Hematopoietic multipotent progenitor cell (in vitro differentiated cells): Measurements from ENCODE around the gene MAPK8IP2. TPM values are rescaled to one million over a fixed set of nuclear protein-coding genes. Genes with fewer than 3 reads are reported as not detected.

Experiments used
- DNase-seq, 3 donors: peaks; one replicate each; pipeline ENCODE4 v3.0.0-alpha.2; 2011 to 2015; ENCODE audit warnings: low read depth in 2 of 3, low spot score in 2 of 3
- total RNA-seq: library from RNA; depleted of rRNA; stranded (reverse); fragments of >200 nt; gene quantifications from one replicate; pipeline ENCODE4 v1.2.3, GENCODE V29; 2012

The MAPK8IP2 gene
- total RNA-seq, 1 donor: 0.27 TPM

DNA sequence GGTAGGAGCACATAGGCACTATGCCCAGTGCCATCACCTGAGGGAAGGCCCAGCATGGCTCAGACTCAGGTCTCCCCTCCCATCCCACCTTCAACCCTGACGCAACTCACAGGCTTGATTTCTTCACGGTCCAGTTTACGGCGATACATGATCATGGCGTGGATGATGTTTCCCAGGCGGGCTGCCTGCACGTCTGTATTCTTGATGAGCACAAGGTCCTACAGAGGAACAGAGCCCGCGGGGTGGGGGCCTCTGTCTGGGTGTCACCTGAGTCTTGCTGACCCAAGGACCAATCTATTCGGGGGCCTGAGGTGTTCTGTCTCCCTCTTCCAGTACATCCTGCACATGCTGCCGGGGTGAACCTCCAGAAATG, 26.2 kb upstream of the MAPK8IP2 start:
- DNase-seq: no peak

DNA sequence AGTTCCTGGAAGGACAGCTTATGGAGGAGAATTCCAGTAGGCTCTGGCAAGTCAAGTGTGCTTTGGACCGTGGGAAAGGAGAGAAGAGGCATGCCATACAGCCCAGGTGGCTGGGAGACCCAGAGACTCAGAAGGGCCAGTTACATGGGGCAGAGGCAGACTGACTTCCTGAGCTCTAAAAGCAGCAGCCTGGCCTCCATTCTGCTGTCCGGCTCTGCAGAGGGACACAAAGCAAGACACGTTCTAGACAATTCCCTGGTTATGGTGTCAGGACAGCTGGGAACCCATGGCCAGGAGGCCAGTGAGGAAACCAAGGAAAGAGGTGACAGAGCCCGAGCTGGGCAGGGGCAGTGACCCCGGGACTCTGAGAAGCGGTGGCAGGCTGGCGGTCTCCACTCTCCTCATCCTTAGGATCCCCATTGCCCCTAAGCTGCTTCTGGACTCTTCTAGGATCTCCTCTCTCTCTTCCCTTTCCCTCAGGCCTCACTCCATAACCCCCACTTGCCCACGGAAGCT, 25.1 kb upstream of the MAPK8IP2 start:
- no peak for DNase-seq

DNA sequence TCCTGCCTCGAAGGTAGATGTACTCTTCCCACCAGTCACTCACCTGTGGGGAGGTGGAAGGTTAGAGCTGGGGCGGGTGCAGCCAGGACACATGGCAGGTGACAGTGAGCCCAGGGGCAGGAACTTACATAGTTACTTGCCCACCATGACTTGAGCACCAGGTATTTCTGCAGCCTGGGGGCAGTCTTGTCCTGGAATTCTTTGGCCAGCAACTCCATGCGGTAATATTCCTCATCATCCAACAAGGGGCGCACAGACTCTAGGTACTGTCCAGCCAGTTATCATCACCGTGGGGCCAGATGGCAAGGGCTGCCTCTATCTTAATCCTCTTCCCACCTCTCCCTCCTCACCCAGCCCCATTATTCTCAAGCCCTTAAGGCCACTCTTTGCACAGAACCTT, 24.5 kb upstream of the MAPK8IP2 start:
- DNase-seq: peak in 2 of 3 donors; percentile 31 to 33

DNA sequence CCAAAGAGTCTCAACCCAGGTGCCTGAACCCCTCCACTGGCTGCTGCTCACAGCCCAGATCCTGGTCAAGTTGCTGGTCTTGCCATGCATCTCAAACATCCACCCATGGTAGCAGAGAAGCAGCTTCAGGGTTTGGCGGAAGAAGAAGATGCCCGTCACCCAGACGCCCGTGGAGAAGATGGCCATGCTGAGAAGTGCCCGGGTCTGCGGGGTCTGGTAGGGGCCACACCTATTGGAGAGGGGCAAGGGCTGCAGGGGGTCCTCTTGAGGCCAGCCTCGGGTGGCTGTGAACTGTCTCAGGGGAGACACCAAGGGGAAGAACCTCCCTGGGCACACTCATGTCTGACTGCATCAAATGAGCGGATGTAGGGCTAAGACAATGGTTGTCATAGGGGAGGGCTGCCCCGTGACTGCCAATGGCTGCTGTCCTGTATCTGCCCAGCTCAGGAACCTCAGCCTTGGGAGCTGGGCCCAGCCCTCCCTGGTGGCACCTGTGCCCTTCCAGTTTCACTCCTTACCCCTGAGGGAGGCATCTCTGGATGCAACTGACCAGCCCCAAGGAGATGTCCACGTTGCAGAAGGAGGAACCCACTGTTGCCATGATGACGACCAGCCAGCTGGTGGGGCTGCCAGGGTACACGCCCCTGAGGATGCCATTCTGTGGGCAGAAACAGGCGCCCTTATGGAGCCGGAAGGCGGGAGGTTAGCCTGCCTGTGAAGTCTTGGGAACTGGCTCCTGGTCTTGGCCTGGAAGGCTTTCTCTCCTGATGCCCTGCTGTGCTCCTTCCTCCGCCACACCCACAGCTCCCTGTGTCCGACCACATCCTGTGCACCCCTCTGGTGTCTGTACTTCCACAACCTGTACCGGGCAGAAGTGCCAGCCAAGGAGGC, 23.5 kb upstream of the MAPK8IP2 start:
- DNase-seq: no peak

DNA sequence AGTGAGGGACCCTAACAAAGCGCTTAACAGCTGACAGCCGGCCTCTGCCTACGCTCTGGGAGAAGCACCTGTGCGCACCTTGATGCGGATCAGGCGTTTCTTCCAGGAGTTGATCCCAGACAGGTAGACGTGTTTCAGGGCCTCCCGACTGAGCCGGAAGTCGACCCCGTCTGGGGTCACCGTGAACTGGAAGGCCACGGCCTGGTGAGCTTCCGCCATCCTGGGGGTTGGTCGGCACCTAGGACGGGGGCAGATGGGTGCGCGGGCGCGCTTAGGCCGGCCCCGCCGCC, 23.0 kb upstream of the MAPK8IP2 start:
- DNase-seq: no peak

DNA sequence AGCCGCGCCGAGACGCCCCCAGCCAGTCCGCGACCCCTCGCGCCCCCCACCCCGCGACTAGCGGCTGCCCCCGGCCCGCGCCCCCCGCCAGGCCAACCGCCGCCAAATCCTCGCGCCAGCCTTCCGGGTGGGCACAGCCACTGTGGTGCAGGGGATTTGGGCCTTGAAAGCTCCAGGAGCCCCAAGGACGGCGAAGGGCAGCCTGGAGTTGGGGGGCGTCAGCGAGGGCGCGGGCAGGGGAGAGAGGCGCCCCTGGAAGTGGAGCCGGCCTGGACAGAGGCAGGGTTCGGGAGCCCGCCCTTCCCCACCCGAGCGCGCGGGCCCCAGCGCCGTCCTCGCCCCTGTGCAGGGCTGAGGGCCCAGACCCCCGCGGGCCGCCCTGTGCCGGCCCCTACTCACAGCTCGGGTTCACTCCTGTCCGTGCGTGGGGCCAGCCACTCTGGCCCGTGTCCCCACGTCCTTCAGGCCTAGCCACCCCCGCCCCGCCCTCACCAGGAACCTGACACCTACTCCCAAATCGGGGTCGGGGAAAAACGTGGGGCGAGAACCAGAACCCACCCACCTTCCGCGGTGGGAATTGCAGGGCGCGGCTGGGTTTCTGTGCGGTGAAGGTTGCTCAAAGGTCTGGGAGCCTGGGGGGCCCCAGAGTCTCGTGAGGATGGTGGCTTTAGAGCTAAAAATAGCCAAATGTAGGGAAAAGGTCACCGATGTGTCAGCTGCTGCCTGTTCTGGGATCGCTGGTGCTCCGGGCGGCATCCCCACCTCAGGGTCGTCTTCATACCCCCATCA, 22.4 kb upstream of the MAPK8IP2 start, which contains the start of gene CPT1B:
Gene CPT1B, minus strand, starts transcription at position 441 of the 789 bp plus-strand sequence. CDS start 512 bp downstream, outside the sequence.
- DNase-seq: no peak

DNA sequence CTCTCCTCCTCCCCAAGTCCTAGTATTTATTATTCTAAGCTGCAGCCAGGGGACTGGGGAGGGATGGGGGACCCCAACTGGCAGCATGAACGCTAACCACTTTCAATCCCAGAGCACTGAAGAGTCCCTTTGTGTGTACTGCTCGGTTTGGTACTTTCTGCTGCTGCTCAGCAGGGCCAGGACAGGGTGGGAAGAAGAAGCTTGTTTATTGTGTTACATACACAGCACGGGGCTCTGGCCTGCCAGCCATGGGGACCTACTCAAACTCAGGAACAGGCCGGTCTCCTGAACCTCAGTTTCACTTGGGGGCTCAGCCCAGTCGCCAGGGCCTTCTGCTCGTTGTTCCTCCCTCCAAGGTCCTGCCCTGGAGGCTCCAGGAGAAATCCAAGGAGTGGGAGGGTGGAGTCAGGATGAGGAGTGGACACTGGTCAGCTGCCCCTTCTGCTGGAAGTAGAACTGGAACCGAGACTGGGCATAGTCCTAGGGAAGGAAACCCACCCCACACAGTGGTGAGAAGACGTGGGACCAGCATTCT, 21.8 kb upstream of the MAPK8IP2 start:
- no peak for DNase-seq

DNA sequence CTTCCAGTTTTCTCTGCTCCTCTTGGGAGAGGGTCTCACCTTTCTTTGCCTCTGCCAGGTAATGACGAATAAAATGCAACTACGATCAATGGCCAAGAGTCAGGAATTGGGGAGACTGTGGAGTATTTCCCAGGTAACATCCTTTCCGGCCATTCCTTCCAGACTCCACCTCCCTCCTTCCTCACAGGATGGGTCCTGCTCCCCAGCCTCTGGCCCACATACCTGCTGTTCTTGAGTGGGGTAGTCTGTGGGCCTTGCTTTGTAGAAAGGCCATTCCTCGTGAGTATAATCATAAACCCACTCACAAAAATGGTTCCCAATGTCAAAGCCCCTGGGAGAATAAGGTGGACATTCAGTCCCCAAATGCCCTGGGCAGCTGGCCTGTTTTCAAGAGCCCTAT, 20.8 kb upstream of the MAPK8IP2 start:
- no peak for DNase-seq

DNA sequence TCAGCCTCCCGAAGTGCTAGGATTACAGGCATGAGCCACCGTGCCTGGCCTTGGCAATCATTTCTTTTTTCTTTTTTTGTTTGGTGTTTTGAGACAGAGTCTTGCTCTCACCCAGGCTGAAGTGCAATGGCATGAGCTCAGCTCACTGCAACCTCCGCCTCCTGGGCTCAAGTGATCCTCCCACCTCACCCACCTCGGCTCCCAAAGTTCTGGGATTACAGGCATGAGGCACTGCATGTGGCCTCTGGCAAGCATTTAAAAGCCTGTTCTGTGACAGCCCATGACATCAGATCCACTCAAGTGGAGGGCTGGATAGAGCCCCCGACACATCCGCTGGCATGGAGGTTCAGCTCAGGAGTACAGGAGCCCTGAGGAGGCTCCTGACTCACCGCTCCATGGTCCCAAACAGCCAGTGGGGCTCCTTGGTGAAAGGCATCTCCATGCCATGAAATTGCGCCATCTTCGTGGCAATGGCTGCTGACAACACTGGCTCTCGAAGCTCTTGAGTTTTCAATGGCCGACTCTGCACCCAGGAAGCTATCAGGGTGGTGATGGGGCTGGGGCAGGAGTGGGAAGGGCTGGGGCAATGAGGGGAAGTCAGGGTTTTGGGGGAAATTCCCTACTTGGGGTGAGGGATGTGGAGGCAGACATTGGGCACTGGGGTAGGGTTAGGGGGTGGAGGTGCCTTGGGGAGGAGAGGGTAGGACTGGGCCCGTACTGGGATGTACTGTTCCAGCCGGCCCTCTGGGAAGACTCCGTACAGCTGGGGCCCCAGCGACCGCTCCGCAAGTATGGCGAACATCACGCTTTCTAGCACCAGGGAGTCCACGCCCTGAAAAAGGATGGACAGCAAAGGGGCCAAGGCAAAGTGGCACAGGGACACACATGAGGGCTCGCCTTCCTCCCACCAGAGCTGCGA, 19.3 kb upstream of the MAPK8IP2 start:
- no peak for DNase-seq

DNA sequence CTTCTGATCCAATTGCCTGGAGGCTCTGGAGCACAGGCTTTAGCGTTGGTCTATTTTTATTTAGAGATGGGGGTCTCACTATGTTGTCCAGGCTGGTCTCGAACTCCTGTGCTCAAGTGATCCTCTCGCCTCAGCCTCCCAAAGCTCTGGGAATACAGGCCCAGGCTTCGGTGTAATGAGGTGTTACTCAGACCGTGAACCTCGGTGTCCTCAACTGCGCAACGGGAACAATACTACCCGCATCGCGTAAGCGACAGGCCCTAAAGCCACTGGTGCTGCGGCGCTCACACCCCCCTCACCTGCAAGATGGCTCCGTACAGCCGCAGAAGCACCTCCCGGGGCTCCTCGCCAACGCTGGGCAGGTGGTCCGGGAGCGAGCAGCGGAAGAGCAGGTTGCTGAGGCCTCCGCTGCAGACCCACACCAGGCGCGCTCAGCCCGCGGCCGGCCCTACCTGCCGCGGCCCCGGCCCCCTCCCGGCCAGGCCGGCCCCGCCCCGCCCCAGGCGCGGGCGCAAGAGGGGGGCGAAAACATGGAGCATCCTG, 18.6 kb upstream of the MAPK8IP2 start:
- peak in 2 of 3 donors; percentile 17 to 22 for DNase-seq

DNA sequence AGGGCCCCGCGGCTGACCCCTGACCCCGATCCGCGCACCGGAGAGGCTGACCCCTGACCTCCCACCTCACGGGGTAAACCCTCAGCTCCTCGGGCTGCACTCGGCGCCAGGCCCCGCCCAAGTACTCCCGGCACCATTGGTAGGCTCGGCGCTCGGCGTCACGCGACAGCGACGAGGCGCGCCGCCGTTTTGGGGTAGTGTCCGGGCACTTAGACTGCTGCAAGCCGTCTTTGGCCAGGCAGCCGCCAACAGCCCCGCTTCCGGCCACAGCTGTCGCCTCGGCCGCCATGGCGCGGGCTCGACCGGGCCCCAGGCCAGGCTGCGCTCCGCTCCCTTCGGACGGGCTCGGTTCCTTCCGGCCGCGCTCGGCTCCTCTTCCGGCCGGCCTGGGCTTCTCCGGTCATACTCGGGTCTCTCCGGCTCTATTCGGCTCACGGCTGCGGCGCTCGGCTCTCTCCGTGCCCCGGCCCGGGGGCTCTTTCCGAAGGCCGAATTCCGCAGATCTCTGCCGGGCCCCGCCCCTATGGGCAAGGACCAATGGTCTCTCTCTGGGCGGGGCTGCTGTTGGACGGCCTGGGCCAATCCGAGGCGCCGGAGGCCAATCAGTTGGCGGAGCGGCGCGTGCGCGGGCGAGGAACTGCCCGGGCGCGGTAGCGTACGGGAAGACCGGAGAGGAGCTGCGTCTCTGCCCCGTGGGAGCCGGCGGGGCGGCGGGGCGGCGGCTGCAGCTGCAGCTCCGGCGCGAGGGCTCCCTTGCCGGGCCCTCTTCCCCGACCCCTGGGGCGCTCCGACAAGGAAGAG, 17.9 kb upstream of the MAPK8IP2 start, which contains the start of gene CHKB:
Gene CHKB, minus strand, starts transcription at position 357 of the 801 bp plus-strand sequence. Its CDS starts 68 bp downstream, at position 289.
- peak; percentile 92 to 98 (median 98) for DNase-seq

DNA sequence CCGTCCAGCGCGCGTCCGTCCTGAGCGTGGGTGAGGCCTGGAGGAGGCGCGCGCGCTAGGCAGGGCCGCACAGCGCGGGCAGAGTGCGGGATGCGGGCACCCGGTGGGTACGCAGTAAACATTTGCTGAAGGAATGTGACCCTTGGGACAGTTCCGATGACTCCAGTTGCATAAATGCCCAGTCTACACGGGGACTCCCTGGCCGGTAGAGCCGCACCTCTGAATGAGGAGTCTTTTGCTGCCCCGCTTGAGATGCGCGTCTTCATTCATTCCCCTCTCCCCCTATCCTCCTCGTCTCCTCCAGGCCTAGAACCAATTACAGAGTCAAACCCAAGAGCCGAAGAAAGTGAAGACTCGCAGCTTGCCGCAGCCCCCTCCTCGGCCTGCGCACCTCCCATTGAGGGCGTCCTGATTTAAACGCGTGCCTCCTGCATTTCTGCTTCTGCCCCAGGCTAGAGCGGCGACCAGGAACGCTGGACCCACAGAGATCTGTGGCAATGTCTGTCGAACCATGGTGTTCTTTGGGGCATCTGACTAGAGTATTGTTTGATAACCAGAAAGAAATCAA, 17.2 kb upstream of the MAPK8IP2 start:
- DNase-seq: peak in 1 of 3 donors; percentile 23

DNA sequence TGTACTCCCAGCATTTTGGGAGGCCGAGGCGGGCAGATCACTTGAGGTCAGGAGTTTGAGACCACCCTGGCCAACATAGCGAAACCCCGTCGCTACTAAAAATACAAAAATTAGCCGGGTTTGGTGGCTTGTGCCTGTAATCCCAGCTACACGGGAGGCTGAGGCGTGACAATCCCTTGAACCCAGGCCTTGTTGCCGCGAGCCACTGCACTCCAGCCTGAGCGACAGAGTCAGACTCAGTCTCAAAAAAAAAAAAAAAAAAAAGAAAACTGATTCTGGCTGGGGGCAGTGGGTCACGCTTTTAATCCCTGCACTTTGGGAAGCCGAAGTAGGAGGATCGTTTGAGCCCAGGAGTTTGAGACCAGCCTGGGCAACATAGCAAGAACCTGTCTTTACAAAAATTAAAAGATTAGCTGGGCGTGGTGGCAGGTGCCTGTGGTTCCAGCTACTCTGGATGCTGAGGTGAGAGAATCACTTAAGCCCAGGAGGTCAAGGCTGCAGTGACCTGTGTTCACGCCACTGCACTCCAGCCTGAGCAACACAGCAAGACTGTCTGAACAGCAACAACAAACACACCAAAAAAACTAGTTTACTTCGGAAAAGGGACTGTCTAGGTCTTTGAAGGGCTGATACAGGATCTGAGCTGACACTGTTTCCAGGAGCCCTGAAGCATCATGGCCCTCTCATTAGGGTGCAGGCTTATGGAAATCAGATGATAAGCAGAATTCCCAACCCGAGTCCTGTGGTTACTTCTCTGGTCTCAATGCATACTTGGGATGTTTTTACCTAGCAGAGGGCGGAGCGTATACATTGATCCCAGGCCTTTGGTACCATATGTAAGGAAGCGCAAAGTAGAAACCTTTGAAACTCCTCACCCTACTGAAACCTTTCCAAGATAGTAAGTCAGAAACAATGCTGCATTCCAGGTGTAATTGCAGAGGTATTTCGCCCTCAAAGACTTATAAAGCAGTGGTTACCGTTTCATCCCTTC, 16.2 kb upstream of the MAPK8IP2 start:
- no peak for DNase-seq

DNA sequence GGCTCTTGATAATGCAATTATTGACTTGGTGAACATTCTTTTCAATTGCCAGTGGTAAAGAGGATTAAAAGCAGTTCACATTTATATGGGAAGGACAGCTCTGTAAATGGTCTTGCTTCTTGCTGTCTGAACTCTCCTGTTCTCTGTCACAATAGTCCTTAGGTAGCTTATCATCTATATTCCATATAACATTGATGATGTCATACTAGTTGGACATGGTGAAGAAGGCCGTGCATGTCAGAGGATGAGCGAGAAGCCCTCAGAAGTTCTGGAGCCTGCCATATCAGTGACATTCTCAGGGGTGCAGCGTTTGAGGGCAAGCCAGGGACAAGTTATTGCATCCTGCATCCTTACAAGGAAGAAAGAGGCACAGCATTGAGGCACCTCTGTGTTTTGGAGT, 15.4 kb upstream of the MAPK8IP2 start:
- DNase-seq: no peak

DNA sequence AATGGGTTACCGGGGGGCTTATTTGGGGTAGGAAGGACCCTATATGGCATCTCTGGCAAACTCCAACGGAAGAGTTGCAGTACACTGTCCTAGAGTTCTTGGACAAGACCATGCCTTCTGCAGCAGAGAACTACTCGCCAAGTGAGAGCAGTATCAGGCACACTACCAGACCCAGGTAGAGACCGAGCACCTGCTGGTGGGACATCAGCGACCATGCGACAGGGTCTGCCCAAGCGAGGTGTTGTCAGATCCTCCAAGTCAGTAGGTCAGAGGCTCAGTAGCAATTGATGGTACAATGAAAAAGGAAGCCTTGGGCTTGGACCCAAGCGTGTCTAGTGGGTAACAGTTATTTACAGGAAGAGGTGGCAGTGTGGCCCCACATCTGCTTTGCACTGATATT, 14.8 kb upstream of the MAPK8IP2 start:
- DNase-seq: no peak

DNA sequence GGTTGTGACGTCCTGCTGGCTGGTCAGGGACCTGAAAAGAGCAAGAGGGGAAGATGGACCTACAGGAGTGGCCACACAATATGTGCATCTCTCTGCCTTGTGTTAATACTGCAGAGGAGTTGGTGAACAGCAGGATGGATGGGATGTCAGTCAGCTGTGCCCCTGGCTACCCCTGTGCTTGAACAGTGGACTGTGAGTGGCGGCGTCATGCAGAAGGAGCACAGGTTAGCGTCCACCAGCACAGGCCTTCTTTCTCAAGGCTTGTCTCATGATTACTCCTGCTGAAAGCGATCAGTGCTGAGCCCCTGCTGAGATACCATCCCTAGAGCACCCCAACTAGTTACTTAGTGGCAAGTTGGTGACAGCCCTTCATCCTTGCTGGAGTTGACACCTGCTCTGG, 14.2 kb upstream of the MAPK8IP2 start:
- no peak for DNase-seq

DNA sequence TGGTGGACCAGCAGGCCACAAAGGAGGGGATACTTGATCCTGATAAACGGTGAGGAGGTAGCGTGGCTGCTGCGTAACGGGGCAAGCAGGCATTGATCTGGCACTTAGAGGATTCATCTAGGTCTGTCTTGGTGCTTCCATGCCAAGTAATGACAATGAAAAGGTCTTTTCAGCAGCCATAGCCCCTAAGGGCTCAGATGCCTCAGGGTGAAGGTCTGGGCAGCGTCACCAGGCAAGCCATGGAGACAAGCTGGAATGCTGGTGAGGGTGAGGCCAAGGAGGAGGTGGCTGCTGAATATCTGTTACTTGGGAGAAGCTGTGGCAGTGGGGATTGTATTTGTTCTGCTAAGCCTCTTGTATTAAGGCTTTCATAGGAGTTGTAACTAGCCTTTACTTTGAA, 13.2 kb upstream of the MAPK8IP2 start:
- no peak for DNase-seq

DNA sequence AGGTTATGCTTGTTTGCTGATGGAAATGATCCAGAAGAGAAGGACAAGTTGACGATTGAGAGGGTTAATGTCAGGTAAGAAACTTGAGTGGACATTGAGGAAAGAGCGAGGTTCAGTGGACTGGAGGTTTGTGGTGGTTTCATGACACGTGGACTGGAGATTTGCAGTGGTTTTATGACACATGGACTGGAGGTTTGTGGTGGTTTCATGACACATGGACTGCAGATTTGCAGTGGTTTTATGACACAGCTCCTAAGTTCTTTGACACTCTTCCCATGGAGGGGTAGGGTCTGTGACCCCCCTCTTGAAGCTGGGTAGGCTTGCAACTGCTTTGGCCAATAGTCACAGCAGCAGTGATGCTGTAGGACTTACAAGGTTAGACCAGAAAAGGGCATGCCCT, 5.4 kb upstream of the MAPK8IP2 start:
- DNase-seq: no peak
